GM18520 (cell line): Measurements from ENCODE around the gene ALDH1A3.
A peak's percentile ranks its signal among the peaks of the same experiment; 100 is the strongest.

Experiments used
- ATAC-seq: cut with Tn5 transposase; IDR thresholded peaks from one replicate; pipeline ENCODE4 v1.9.1; 2021; ENCODE audit not compliant: unreplicated experiment

The ALDH1A3 gene

GRCh38 chr15:100858294-100858693 is 21.3 kb upstream of the ALDH1A3 start:
- no peak for ATAC-seq

- no peak for ATAC-seq
Observed at GRCh38 chr15:100859970-100860828, 19.4 kb upstream of the ALDH1A3 start.

GRCh38 chr15:100860829-100861510 is 18.7 kb upstream of the ALDH1A3 start:
- ATAC-seq = no peak

- ATAC-seq = no peak
Observed at GRCh38 chr15:100861511-100861991, 18.1 kb upstream of the ALDH1A3 start.

GRCh38 chr15:100862162-100862561 is 17.5 kb upstream of the ALDH1A3 start:
- no peak for ATAC-seq

GRCh38 chr15:100863075-100863795 is 16.4 kb upstream of the ALDH1A3 start:
- ATAC-seq = no peak

- no peak for ATAC-seq
Observed at GRCh38 chr15:100863796-100864267, 15.8 kb upstream of the ALDH1A3 start.

GRCh38 chr15:100866386-100867330 is 13.0 kb upstream of the ALDH1A3 start:
- no peak for ATAC-seq

- ATAC-seq = no peak
Observed at GRCh38 chr15:100867433-100867832, 12.2 kb upstream of the ALDH1A3 start.

GRCh38 chr15:100869151-100869999 is 10.3 kb upstream of the ALDH1A3 start:
- ATAC-seq = no peak

- ATAC-seq = peak; percentile 45
Observed at GRCh38 chr15:100873029-100873677, 6.5 kb upstream of the ALDH1A3 start.

GRCh38 chr15:100875495-100875894 is 4.1 kb upstream of the ALDH1A3 start:
- no peak for ATAC-seq

GRCh38 chr15:100875976-100876375 is 3.7 kb upstream of the ALDH1A3 start:
- ATAC-seq = no peak

- ATAC-seq = no peak
Observed at GRCh38 chr15:100877551-100877950, 2.1 kb upstream of the ALDH1A3 start.

- no peak for ATAC-seq
Observed at GRCh38 chr15:100878130-100878529, 1.5 kb upstream of the ALDH1A3 start.

- ATAC-seq = no peak
Observed at GRCh38 chr15:100878648-100879047, 983 bp upstream of the ALDH1A3 start.

- no peak for ATAC-seq
Observed at GRCh38 chr15:100879061-100879463, 569 bp upstream of the ALDH1A3 start.

GRCh38 chr15:100880139-100880896 is 687 bp downstream of the ALDH1A3 start:
- no peak for ATAC-seq
